Hindlimb muscle (tissue), 1 donor: ENCODE data around the gene COPS3. TPM values are rescaled to one million over a fixed set of nuclear protein-coding genes. Genes with fewer than 3 reads are reported as not detected.

Experiments used
- DNase-seq: peaks from one replicate; pipeline ENCODE4 v3.0.0-alpha.2; 2013
- polyA plus RNA-seq: library from polyadenylated mRNA; unstranded; fragments of 120-200 nt; gene quantifications from one replicate; pipeline ENCODE4 v1.2.1, GENCODE V29; 2013; ENCODE audit not compliant: insufficient read length

Gene COPS3
- polyA plus RNA-seq, 1 donor: 66.6 TPM

DNA sequence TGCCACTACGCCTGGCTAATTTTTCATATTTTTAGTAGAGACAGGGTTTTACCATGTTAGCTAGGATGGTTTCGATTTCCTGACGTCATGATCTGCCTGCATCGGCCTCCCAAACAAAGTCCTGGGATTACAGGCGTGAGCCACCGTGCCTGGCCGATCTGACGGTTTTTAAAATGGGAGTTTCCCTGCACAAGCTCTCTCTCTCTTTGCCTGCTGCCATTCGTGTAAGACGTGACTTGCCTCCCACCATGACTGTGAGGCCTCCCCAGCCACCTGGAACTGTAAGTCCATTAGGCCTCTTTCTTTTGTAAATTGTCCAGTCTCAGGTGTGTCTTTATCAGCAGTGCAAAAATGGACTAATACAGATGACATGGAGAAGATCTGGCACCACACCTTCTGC, 39.4 kb downstream of the COPS3 start:
- DNase-seq: no peak

DNA sequence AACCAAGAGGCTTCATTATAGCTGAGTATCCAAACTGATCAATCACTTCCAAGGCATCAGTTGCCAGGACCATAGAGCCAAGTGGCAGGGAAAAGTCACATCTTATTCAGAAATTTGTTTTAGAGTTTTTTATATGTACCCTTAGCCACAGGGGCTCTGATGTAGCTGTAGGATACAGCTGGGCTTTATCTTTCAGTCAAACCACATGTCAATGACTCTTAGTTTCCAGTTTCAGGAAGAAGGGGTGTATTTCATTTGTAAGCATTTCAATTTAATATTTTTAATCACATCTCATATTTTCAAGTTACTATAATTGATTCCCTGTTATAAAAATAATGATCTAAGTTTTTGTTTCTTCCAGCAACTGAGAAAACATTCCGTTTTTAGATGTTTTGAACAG, 41.2 kb downstream of the COPS3 start:
- no peak for DNase-seq

DNA sequence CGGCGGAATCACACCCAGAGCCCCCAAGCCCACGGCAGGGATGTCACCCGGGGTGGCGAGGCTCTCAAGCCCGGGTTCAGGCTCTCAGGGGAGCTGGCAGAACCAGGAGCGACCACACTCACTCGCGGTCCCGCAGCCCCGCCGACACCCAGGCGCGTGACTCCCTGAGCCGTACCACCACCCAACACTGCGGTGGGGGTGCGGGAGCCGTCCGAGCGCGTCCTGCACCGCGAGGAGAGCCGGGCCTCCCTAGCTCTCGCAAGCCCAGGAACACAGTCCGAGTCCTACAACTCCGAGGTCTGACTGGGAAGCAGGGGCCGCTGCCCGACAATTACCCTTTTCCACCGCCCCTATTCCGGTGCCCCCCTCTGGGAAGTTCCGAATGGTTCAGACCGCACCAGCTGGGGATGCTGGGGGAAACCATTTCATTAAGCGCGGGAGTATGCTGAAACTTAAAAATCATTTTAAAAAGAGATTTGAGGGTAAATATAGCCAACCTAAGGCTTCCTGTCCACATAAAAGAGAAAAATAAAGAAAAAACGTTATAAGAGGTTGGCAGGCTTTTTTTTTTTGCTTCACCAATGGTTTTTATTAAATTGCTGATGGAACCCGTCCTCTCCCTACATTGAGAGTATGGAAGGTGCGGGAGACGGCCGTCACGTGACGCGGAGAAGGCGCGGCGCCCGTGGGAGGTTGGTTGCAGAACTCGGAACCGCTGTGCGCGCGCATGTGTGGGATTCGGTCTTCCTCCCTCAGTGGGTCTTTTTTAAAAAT, 43.8 kb downstream of the COPS3 start, which contains the start of gene FLCN:
TSS of gene FLCN (minus strand) at position 143 of the 774 bp plus-strand sequence. CDS start 9,031 bp downstream, outside the sequence.
- DNase-seq: peak; percentile 91

DNA sequence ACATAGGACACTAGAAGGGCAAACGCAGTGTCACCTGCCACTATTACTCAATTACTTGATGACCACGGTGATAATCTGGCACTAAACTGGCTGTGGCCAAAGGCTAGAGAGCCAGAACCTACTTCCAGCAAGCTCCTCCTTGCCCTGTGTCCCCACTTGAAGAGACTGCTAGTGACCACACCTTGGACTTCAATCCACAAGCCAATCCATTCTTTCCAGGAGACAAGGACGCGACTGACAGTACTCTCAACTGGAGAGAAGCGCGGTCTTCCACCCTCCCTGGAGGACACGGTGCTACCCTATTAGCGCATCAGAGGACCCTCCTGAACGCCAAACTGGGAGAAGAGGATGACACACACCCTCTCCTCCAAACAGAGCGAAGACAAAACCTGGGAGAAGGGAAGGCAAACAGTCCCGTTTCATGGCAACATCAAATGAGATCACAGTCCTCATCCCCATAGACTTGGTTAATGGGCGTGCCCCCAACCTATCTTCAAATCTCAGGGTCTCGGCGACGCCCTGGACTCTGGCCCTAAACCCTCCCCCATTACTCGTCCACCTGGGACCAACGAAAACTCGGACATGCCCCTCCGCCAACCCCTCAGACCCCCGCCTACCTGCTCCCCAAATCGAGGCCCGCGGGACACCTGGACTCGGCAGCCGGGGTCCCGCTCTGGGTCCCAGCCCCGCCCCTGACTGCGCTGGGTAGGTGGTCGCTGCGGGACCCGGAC, 44.6 kb downstream of the COPS3 start:
- DNase-seq: peak; percentile 32

DNA sequence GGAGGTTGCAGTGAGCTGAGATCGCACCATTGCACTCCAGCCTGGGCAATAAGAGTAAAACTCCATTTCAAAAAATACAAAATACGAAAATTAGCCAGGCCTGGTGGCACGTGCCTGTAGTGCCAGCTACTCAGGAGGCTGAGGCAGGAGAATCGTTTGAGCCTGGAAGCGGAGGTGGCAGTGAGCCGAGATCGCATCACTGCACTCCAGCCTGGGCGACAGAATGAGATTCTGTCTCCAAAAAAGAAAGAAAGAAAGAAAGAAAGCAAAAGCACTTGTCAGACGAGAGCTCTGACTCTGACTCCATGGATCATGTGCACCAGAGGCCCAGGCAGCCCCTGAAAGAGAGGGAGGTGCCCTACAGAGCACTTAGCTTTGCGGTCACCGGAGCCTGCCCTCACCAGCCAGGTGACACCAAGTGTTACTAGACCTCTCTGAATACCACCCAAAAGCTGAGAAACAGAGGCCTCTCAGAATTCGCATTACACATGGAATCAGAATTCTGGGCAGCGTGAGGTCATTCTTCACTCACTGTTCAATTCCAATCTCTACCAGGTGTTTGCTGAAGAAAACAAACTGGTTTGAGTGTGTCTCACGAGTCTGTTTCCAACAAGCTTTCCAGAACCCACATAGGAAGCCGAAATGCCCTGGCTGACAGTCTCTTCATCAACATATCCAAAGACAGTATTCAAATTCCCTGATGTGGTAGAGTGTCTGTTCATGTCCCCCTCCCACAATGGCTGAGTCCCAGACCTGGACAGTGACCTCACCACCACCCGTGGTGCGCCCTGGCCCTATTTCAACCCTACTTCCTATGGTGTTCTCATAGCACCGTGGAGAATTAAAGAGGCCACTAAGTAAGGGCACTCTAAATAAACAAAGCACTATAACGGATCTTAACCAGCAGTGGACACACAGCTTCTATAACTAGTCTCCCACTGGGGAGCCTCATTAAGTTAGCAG, 45.6 kb downstream of the COPS3 start:
- no peak for DNase-seq

DNA sequence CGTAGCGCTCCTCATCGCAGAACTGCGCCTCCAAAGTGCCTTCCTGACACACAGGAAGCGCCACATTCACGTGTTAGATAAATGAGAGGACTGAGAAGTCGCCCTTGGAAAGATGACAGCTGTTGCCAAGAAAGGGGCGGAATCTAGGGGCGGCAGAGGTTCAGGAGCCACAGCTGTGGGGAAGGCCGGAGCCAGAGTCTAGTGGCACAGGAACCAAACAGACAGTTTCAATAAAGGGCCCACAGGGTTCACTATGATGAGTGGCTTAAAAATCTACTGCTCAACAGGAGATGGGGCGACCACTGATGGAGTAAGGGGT, 48.8 kb downstream of the COPS3 start:
- no peak for DNase-seq

DNA sequence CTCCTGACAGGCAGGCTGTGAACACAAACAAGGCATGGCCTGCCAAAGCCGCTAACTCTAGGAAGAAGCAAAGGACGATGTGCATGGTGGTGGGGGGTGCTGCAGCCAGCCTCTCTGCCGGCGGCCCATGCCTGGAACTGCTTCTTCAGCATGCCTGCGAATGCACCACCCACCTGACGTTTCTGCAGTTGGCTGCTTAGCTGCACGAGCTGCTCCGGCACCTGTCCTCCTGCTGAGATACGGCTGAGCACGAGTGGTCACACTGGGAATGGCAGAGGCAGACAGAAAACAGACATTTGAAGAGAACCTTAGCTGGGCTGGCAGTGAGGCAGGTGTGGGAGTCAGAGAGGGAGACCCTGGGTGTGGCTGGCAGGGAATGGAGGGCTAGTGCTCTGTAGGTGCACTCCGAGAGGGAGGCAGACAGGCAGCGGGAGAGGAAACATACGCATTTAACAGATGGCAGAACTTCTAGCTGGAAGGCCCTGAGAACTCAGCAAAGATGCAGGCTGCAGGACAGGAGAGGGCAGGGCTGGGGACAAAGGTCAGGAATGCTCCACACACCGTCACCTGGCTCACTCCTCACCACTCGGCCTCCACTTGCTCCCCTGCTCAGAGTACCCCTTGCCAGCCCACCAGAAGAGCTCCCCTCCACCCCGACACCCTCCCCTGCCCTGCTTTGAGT, 49.3 kb downstream of the COPS3 start:
- DNase-seq: no peak

DNA sequence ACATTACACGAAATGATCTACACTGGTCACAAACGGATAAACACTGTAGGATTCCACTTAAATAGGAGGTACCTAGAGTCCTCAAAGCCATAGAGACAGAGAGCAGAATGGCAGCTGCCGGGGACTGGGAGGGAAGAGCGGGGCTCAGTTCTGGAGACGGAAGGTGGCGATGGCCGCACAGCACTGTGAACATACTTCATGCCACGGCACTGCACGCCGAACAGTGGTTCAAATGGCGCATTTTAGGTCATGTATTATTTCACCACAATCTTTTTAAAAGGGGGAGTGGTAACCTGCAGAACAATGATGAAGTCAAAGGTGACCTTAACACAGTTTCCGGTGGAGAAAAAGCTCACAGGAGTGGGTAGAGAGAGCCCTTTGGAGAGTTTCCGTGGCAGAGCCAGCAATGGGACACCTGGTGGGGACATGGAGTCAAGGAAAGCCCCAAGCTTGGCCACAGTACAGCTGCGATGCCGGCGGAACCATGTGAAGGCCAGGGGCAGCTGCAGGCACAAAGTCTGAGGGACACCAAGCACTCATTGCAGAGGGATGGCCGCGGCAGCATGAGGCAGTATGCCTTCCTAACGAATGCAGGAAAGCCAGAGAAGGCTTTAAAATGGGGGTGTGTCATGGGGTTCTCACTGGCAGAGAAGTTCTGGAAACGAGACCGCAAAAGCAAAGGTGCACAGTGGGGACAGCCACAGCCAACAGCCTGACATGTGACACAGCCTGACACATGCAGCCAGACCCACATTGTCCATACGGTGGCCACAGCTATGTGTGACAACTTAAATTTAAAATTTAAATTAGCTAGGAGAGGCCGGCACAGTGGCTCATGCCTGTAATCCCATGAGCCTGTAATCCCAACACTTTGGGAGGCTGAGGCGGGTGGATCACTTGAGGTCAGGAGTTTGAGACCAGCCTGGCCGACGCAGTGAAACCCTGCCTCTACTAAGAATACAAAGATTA, 51.3 kb downstream of the COPS3 start:
- no peak for DNase-seq

DNA sequence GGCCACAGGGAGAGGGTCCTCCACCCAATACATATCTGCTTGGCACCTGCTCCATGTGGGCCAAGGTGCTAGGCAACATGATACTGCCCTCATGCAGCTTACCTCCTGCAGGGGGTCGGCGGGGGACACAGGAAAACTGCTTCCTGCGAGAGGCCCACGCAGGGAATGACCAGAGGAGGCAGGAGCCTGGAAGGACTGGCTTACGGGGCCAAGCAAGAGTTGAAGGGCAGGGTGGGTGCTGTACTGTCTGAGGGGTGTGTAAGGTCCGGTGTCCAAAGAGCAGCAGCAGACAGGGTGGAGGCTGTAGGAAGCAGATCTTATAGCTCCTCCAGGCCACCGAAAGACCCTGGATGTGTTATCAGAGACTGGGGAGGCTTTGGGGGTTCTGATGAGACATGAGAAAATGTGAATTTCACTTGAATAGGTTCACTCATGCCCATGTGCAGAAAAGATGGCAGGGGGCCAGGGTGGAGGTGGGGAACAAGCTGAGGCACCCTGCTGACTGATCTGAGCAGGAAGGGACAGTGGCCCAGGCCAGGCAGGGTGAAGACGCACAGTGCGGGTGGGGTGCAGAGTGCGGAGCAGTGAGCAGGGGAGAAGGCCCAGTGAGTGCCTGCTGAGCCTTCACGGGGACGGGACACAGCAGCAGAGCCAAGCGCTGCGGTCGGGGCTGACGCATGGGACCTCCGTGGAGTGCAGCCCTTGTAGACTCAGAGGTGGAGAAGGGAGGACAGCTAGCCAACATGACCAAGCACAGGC, 52.3 kb downstream of the COPS3 start:
- DNase-seq: no peak

DNA sequence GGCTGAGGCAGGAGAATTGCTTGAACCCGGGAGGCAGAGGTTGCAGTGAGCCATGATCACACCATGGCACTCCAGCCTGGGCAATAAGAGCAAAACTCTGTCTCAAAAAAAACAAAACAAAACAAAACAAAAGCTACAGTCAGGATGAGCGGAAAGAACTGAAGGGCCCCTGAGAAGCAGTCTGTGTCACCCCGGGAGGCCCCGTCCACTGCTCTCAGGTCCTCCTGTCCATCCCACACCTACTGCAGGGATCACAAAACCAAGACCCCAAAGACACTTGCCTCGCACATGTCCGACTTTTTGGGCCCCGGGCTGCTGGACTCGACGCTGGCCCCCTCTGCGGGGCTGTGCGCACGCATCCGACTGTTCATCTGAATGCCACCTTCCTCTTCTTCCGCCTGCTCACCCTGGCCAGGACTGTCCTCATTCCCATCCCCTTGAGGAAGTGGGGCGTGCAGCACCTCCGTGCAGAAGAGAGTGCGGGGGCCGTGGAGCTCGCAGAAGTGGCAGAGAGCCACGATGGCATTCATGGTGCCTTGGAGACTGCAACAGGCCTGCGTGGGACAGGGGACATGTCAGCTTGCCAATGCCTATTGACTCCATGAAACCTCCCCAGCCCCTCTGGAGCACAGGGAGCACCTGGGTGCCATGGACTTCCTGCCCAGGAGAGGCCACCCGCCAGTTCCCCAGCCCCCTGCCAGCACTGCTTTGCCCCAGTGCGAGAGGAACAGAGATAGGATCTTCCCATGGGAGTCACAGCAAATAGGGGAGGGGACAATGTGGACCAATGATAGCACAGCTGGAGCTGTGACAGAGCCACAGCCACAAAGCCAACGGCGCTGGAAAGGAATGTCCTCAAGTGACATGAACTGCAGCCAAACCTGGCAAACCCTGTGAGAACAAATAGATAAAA, 53.2 kb downstream of the COPS3 start:
- DNase-seq: no peak

DNA sequence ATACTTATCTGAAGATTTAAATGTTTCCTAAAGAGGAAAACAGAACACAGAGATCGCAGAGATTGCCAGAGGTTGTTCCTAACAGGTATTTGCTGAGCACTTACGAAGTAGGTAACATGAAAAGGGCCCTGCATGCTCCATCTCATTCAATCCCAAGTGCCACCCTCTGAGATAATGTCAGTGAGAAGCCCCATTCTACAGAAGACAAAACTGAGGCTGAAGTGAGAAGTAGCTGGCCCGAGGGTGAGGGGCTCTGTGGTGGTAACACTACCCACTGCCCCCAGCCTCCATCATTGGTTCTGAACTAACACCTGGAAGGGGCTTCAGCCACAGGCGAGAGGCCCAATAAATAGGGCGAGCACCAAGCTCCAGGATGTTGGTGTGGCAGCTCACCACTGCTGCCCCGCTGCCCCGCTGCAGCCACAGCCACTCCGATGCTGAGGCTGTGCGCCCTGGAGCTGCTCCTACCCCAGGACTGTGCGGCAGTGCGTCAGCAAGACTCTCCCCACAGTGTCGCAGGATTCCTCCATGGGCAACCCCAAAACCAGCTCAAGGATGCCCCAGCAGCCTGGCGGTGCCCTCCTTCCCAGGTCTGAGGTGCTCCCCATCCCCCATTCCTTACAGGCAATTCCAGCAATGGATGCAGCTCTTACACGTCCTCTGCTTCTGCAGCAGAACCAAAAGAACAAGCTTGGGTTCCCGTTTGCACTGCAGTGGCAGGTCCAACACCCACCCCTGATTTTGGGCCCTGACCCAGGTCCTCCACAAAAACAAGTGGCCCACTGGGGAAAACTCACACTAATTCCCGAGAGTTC, 54.4 kb downstream of the COPS3 start:
- no peak for DNase-seq

DNA sequence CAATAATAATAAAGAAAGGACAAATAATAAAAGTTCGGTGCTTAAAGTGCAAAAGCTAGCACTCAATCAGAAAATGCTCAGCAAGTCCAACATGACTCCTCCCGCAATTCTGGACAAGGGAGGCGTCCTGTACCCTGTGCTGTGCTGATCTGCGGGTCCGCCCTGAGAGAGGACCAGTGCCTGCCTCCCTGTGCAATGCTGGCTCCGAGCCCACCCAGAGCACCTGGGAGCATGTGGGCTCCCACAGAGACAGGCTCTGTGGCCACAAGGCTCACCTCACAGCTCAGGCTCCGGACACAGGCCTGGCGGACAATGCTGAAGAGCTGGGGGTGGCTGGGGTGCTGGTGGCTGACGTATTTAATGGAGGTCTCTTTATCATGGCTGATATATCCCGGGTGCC, 55.1 kb downstream of the COPS3 start:
- no peak for DNase-seq

DNA sequence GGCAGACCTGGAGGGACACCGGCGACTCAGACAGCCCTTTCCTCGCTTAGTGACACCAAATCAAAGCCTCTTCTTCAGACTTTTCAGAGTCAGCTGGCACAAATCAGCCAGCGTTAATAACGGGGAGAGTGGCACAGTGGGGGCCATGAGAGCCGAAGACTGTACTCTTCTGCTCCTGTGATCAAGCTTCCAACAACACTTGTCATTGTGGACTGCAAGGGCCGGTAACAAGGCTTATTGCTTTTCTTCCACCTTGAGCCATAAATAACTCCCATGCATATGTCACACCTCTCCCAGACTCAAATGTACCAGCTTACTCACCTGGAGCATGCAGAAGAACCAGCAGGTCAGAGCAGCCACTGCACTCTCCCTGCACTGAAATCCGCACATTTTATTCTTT, 56.9 kb downstream of the COPS3 start:
- no peak for DNase-seq

DNA sequence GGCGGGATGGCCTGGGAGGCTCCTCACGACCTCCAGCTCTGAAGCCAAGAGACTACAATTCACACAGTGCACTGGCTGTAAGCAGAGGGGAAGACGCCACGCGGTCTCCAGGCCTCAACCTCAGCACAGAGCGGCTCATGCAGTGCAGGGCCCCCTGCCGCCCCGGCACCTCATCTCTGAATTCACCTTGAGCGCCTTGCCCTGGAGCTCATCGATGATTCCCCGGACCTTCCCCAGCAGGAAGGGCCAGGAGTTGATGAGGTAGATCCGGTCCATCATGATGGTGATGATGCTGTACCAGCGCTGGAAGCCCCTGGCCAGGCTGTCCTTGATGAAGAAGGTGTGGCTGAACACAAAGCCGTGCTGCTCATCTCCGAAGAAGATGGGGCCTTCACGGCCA, 57.3 kb downstream of the COPS3 start:
- no peak for DNase-seq

DNA sequence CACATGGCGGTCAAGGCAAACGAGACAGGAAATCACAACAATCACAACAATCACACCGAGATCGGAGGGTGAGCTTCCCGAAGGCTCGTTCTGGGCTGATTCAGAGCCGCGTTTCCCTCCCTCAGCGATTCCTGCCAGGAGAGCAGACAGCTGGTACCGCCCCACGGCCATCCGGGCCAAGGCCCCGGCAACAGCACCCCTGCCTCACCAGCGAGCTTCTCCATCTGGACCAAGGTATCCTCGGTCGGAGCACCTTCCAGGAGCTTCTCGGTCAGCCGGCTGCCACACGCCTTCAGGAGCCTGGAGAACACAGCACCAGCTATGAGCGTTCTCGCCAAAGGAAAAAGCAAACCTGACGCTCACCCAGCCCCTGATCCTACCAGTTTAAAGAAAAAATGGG, 59.7 kb downstream of the COPS3 start:
- DNase-seq: no peak

DNA sequence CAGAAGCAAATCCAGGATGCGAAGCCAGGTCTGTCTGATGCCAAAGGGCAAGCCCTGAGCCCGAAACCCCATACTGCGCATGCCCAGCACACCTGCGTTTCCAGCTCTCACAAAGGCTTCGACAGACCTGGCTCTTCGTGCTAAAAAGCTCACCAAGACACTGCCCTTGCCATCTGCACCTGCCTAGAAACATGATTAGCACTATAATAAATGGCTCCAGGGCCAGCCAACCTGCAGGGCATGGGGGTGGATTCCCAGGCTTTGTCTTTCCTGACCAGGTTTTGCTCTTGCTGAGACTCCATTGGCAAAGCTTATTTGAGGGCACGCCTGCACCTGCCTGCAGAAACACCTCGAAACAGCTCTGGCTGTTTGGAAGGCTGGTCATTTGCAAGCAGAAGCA, 60.5 kb downstream of the COPS3 start:
- no peak for DNase-seq

DNA sequence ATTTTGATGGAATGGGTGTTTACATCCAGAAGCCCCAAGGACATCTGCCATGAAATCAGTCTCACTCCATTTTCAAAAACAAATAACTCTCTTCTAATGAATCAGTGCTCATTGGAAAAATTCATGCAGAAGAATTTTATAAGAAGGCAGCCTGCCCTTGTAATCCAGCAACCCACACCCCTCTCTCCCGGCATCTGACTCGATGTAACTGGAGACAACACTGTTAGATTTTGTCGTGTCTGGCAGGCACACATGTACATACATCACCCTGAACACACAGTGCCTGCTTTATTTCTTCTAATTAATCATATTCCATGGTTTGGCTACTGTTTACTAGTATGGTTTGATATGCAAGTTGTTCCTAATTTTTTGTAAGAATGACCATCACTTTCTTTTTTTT, 63.1 kb downstream of the COPS3 start:
- no peak for DNase-seq

DNA sequence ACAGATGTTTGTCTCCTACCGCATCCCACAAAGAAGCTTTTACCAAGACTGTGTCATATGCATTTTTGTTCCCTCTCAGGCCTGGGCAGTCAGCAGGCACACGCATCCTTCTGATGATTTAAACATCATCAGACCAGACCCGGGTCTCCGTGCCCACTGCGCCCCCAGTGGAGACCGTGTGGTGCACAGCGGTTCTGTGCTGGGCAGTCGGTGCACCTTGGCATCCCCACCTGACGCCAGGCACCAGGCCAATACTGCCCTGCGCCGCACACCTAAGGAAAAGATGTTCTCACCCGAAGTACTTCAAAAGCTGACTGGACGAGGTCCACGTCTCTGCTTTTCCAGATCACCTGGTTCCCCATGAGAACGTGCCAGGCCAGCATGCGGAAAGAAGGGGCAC, 64.3 kb downstream of the COPS3 start:
- DNase-seq: no peak
